ENCODE data around the gene RNF223. TPM values are rescaled to one million over a fixed set of nuclear protein-coding genes. Genes with fewer than 3 reads are reported as not detected.
"Not testable (repeated sequence)": the region's sequence is repeated elsewhere in the genome, so short reads cannot be mapped to it uniquely, and the experiment has no call there.

Gene RNF223
- total RNA-seq, 4 donors from 2014 or later: not detected

DNA sequence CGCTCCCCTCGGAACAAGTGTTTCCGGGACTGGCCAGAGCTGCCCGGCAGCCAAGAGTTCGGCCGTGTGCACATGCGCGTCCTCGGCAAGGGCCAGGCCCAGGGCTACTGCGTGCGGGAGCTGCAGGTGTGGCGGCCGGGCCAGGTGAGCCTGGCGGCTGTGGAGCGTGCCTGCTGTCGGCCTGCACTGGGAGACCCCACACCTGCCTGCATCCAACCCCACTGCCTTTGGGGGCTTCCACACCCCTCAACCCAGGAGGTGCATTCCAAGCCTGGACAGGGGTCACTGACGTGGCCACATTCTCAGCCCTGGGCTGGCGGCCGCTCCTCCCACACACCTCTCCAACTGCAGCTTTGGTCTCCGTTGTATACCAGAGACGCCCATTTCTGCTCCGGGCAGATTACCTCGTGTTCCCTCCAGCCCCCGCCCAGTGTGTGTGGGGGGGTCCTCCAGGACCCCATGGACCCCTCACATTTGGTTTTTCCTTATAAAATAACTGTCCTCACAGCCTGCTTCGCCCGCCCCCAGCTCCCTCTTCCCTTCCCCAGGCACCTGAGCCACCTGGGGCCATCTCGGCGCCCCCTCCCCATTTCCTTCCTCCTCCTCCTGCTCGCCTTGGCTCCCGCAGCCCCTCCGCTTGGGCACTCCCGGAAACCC lies 6.1 kb downstream of the RNF223 start:
- 23 to 50% methylated on average over 16 to 25 of the region's 32 CpGs for WGBS, 2 donors
- H3K36me3 ChIP-seq: no peaks in the 10 kb centered on the region
- H3K4me1 ChIP-seq: peaks cover 0 to 29% (median 20%) of the 10 kb centered on the region in 4 donors
- TF ChIP-seq EP300 (IDR thresholded peaks at IDR 0.05) (no peak), POLR2A (IDR thresholded peaks at IDR 0.05) (no peak)
- TF ChIP-seq, protein P1, sequence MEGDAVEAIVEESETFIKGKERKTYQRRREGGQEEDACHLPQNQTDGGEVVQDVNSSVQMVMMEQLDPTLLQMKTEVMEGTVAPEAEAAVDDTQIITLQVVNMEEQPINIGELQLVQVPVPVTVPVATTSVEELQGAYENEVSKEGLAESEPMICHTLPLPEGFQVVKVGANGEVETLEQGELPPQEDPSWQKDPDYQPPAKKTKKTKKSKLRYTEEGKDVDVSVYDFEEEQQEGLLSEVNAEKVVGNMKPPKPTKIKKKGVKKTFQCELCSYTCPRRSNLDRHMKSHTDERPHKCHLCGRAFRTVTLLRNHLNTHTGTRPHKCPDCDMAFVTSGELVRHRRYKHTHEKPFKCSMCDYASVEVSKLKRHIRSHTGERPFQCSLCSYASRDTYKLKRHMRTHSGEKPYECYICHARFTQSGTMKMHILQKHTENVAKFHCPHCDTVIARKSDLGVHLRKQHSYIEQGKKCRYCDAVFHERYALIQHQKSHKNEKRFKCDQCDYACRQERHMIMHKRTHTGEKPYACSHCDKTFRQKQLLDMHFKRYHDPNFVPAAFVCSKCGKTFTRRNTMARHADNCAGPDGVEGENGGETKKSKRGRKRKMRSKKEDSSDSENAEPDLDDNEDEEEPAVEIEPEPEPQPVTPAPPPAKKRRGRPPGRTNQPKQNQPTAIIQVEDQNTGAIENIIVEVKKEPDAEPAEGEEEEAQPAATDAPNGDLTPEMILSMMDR (IDR thresholded peaks at IDR 0.05): no peak
- peaks cover 0 to 77% of the 10 kb centered on the region in 2 donors for H3K27me3 ChIP-seq
- no peak overlapping the region for H3K27ac ChIP-seq
- no peak for DNase-seq (ENCODE audit: low spot score in 2 of 2)
- peak overlapping the region in 2 of 4 donors; percentile 44 to 51 for H3K4me3 ChIP-seq
- H3K9me3 ChIP-seq: no peaks in the 10 kb centered on the region

DNA sequence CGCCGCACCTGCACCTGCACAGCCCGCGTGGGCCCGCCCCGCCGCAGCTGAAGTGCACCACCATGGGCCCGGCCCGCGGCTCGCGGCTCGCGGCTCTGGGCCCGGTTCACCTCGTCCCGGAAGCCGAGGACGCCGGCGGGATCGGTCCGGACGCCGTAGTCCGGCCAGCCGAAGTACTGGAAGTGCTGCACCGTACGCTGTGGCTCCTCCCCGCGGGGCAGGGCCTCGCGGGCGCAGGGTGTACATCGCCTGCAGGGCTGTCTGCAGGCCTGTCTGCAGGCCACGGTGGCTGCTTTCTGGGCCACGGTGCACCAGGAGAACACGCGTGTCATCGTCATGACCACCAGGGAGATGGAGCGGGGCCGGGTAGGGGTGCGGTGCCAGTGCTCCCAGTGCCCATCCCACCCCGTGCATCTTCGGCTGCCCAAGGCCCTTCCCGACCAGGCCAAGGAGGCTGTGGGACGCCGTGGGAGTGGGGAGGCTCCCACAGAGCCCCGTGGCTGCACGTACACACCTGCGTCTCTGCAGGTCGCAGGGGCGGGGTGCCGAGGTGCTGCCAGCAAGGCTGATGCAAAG lies 6.7 kb downstream of the RNF223 start:
- H3K4me3 ChIP-seq: no peak overlapping the region
- TF ChIP-seq POLR2A (IDR thresholded peaks at IDR 0.05): no peak
- TF ChIP-seq EP300 (IDR thresholded peaks at IDR 0.05): no peak
- TF ChIP-seq, protein P1 (IDR thresholded peaks at IDR 0.05): no peak
- peaks cover 0 to 34% (median 20%) of the 10 kb centered on the region in 4 donors for H3K4me1 ChIP-seq
- DNase-seq (ENCODE audit: low spot score in 2 of 2): no peak
- H3K27me3 ChIP-seq: peaks cover 0 to 77% of the 10 kb centered on the region in 2 donors
- 89 to 90% methylated on average over 20 to 54 of the region's 54 CpGs for WGBS, 2 donors
- no peak overlapping the region for H3K27ac ChIP-seq
- no peaks in the 10 kb centered on the region for H3K9me3 ChIP-seq
- H3K36me3 ChIP-seq: no peaks in the 10 kb centered on the region

DNA sequence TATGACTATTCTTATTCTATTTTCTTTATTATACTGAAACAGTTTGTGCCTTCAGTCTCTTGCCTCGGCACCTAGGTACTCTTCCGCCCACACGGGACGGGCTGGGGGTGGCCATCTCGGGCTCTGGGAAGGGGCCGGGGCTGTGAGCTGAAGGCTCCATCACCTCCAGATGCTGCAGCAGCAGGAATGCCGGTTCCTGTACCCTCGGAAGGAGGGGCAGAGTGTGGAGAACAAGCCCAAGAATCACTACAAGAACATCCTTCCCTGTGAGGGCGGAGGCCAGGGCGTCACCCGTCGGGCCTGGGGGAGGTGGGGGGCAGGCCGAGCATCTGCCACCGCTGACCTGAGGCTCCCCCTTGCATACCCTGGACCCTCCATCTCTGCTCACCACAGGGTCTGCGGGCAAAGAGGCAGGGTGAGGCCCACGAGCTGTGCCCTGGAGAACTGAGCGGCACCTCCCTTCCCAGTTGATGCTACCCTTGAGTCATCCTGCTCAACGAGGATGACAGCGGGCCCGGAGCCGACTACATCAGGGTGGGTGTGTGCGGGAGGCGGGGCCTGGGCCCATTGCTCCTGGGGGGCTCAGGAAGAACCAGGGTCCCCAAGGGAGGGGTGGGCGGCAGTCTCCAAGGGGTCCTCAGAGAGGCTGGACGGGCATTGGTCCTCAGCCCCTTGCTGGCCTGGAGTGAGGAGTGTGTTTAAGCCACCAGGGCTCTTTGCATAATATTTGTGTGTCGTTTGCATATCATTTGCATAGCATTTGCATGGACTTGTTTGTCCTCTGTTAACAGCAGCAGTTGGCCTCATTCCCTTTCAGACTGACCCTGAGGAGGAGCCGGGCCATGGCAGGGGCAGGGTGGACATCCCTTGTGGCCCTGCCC lies 7.5 kb downstream of the RNF223 start:
- H3K9me3 ChIP-seq: no peaks in the 10 kb centered on the region
- WGBS, 2 donors: 61 to 81% methylated on average over 22 to 27 of the region's 27 CpGs
- no peak overlapping the region for H3K4me3 ChIP-seq
- no peak overlapping the region for H3K27ac ChIP-seq
- H3K36me3 ChIP-seq: no peaks in the 10 kb centered on the region
- TF ChIP-seq POLR2A (IDR thresholded peaks at IDR 0.05) (no peak), EP300 (IDR thresholded peaks at IDR 0.05) (no peak)
- TF ChIP-seq, protein P1 (IDR thresholded peaks at IDR 0.05): no peak
- DNase-seq (ENCODE audit: low spot score in 2 of 2): no peak
- peaks cover 0 to 79% of the 10 kb centered on the region in 2 donors for H3K27me3 ChIP-seq
- H3K4me1 ChIP-seq: peaks cover 0 to 41% (median 20%) of the 10 kb centered on the region in 4 donors

DNA sequence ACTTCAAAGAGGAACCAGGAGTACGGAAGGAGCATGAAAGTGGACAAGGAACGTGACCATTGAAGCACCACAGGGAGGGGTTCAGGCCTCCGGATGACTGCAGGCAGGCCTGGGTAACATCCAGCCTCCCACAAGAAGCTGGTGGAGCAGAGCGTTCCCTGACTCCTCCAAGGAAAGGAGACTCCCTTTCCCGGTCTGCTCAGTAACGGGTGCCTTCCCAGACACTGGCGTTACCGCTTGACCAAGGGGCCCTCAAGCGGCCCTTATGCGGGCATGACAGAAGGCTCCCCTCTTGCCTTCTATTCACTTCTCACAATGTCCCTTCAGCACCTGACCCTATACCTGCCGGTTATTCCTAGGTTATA lies 8.2 kb downstream of the RNF223 start:
- peaks cover 0 to 79% of the 10 kb centered on the region in 2 donors for H3K27me3 ChIP-seq
- H3K27ac ChIP-seq; H3K9me3 ChIP-seq; DNase-seq (ENCODE audit: low spot score in 2 of 2); H3K36me3 ChIP-seq; H3K4me3 ChIP-seq: not testable (repeated sequence)
- peaks cover 0 to 43% (median 20%) of the 10 kb centered on the region in 4 donors for H3K4me1 ChIP-seq
- WGBS, 2 donors: 67 to 72% methylated on average over 11 of the region's 11 CpGs

DNA sequence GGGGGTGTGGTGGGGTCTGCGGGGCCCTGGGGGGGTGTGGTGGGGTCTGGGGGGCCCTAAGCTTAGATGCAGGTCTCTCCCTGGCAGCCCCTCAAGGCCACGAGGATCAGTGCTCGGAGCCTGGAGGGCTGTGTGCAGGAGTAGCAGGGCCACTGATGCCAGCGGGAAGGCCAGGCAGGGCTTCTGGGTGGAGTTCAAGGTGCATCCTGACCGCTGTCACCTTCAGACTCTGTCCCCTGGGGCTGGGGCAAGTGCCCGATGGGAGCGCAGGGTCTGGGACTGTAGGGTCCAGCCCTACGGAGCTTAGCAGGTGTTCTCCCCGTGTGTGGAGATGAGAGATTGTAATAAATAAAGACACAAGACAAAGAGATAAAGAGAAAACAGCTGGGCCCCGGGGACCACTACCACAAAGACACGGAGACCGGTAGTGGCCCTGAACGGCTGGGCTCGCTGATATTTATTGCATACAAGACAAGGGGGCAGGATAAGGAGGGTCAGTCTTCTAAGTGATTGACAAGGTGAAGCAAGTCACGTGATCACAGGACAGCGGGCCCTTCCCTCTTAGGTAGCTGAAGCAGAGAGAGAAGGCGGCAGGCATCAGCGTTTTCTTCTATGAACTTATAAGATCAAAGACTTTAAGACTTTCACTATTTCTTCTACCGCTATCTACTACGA lies 8.7 kb downstream of the RNF223 start:
- 63 to 70% methylated on average over 19 of the region's 20 CpGs for WGBS, 2 donors
- no peak overlapping the region for H3K4me3 ChIP-seq
- peaks cover 0 to 79% of the 10 kb centered on the region in 2 donors for H3K27me3 ChIP-seq

More for the DNA sequence above, 8.7 kb downstream of the RNF223 start:
- Histone ChIP-seq H3K9me3 (no peaks in the 10 kb centered on the region), H3K36me3 (no peaks in the 10 kb centered on the region), H3K27ac (no peak overlapping the region), H3K4me1 (peaks cover 0 to 47% (median 20%) of the 10 kb centered on the region in 4 donors)
- DNase-seq (ENCODE audit: low spot score in 2 of 2): no peak
- TF ChIP-seq POLR2A (IDR thresholded peaks at IDR 0.05) (no peak), EP300 (IDR thresholded peaks at IDR 0.05) (no peak)
- TF ChIP-seq, protein P1 (IDR thresholded peaks at IDR 0.05): no peak

Data from tibial nerve (tissue), 4 donors.